HUES64 (cell line): ENCODE results near the gene PSMG1.
A peak's percentile ranks its signal among the peaks of the same experiment; 100 is the strongest.

Source experiments
- H3K27ac ChIP-seq: 2 replicates; pipeline ENCODE4 v1.7.0; 2013; ENCODE audit warnings: low read depth, low read length, inconsistent platforms
- H3K27me3 ChIP-seq: 2 replicates; pipeline ENCODE4 v1.6.1; 2013; ENCODE audit warnings: mild to moderate bottlenecking, low read length; ENCODE audit not compliant: insufficient read depth
- H3K36me3 ChIP-seq: 2 replicates; pipeline ENCODE4 v1.6.1; 2013; ENCODE audit warnings: mild to moderate bottlenecking, low read length; ENCODE audit not compliant: insufficient read depth
- H3K4me1 ChIP-seq: 2 replicates; pipeline ENCODE4 v1.6.1; 2013; ENCODE audit warnings: mild to moderate bottlenecking, low read length, moderate library complexity; ENCODE audit not compliant: insufficient read depth
- H3K4me3 ChIP-seq: 2 replicates; pipeline ENCODE4 v1.5.1; 2013; ENCODE audit warnings: mild to moderate bottlenecking, low read length, moderate library complexity
- H3K9ac ChIP-seq: 2 replicates; pipeline ENCODE4 v1.6.1; 2013; ENCODE audit warnings: mild to moderate bottlenecking, low read depth, low read length
- H3K9me3 ChIP-seq: 2 replicates; pipeline ENCODE4 v1.6.1; 2013; ENCODE audit warnings: low read depth, low read length; ENCODE audit not compliant: insufficient read depth
- WGBS: fragments of 150-250, 120-280 bp; methylation state at CpG from one replicate; pipeline ENCODE4 v1.1.7; 2013; ENCODE audit warnings: missing lambda C conversion rate; 5-methylcytosine and 5-hydroxymethylcytosine counted together

The PSMG1 gene

GRCh38 chr21:39215078-39215477 lies 31.8 kb upstream of the PSMG1 start:
- peaks cover 94% of the 10 kb centered on the region for H3K36me3 ChIP-seq

GRCh38 chr21:39209334-39209688 lies 26.1 kb upstream of the PSMG1 start:
- H3K27me3 ChIP-seq: no peaks in the 10 kb centered on the region
- WGBS: 94% methylated on average over 2 of the region's 2 CpGs
- no peak overlapping the region for H3K9ac ChIP-seq
- H3K4me1 ChIP-seq: no peaks in the 10 kb centered on the region
- H3K36me3 ChIP-seq: peaks cover 98% of the 10 kb centered on the region
- H3K27ac ChIP-seq: no peak overlapping the region
- no peak overlapping the region for H3K4me3 ChIP-seq
- H3K9me3 ChIP-seq: no peaks in the 10 kb centered on the region

More at GRCh38 chr21:39215078-39215477, 31.8 kb upstream of the PSMG1 start:
- Histone ChIP-seq H3K9me3 (no peaks in the 10 kb centered on the region), H3K4me1 (no peaks in the 10 kb centered on the region), H3K27me3 (no peaks in the 10 kb centered on the region), H3K27ac (no peak overlapping the region), H3K4me3 (no peak overlapping the region), H3K9ac (no peak overlapping the region)
- WGBS: 92% methylated on average over 5 of the region's 7 CpGs

- H3K27me3 ChIP-seq: no peaks in the 10 kb centered on the region
- no peaks in the 10 kb centered on the region for H3K4me1 ChIP-seq
- peaks cover 95% of the 10 kb centered on the region for H3K36me3 ChIP-seq
- no peak overlapping the region for H3K27ac ChIP-seq
- H3K4me3 ChIP-seq: no peak overlapping the region
- 93% methylated on average over 6 of the region's 6 CpGs for WGBS
- no peak overlapping the region; the same call in 1 of the 2 replicates for H3K9ac ChIP-seq
- no peaks in the 10 kb centered on the region for H3K9me3 ChIP-seq
Measured at GRCh38 chr21:39208624-39209333, 25.5 kb upstream of the PSMG1 start.

GRCh38 chr21:39204134-39204533 lies 20.9 kb upstream of the PSMG1 start:
- no peaks in the 10 kb centered on the region for H3K9me3 ChIP-seq
- no peaks in the 10 kb centered on the region for H3K27me3 ChIP-seq
- WGBS: no CpG with 5 or more reads among the region's 1 CpG
- no peak overlapping the region for H3K27ac ChIP-seq
- H3K4me1 ChIP-seq: no peaks in the 10 kb centered on the region
- no peak overlapping the region for H3K9ac ChIP-seq
- H3K36me3 ChIP-seq: peaks cover 90% of the 10 kb centered on the region
- H3K4me3 ChIP-seq: no peak overlapping the region

GRCh38 chr21:39198800-39199199 lies 15.5 kb upstream of the PSMG1 start:
- Histone ChIP-seq H3K4me1 (no peaks in the 10 kb centered on the region), H3K4me3 (no peak overlapping the region), H3K27me3 (no peaks in the 10 kb centered on the region), H3K9me3 (no peaks in the 10 kb centered on the region), H3K27ac (no peak overlapping the region), H3K9ac (no peak overlapping the region), H3K36me3 (peaks cover 94% of the 10 kb centered on the region)
- WGBS: 95% methylated on average over 2 of the region's 2 CpGs

GRCh38 chr21:39197448-39198233 lies 14.4 kb upstream of the PSMG1 start:
- Histone ChIP-seq H3K27ac (no peak overlapping the region), H3K36me3 (peaks cover 95% of the 10 kb centered on the region), H3K27me3 (no peaks in the 10 kb centered on the region), H3K9me3 (no peaks in the 10 kb centered on the region), H3K4me1 (no peaks in the 10 kb centered on the region), H3K4me3 (no peak overlapping the region), H3K9ac (no peak overlapping the region)
- WGBS: 86% methylated on average over 5 of the region's 5 CpGs

- Histone ChIP-seq H3K9ac (no peak overlapping the region), H3K9me3 (no peaks in the 10 kb centered on the region), H3K27me3 (no peaks in the 10 kb centered on the region), H3K36me3 (peaks cover 88% of the 10 kb centered on the region), H3K4me1 (no peaks in the 10 kb centered on the region), H3K4me3 (no peak overlapping the region), H3K27ac (no peak overlapping the region)
- WGBS: 92% methylated on average over 1 of the region's 1 CpG
Measured at GRCh38 chr21:39196838-39197237, 13.6 kb upstream of the PSMG1 start.

- no peak overlapping the region for H3K4me3 ChIP-seq
- 97% methylated on average over 6 of the region's 7 CpGs for WGBS
- no peaks in the 10 kb centered on the region for H3K4me1 ChIP-seq
- no peak overlapping the region for H3K27ac ChIP-seq
- H3K27me3 ChIP-seq: no peaks in the 10 kb centered on the region
- H3K9me3 ChIP-seq: no peaks in the 10 kb centered on the region
- peaks cover 88% of the 10 kb centered on the region for H3K36me3 ChIP-seq
- H3K9ac ChIP-seq: no peak overlapping the region
Measured at GRCh38 chr21:39196310-39196709, 13.1 kb upstream of the PSMG1 start.

- Histone ChIP-seq H3K4me1 (no peaks in the 10 kb centered on the region), H3K9ac (no peak overlapping the region), H3K27ac (no peak overlapping the region), H3K27me3 (no peaks in the 10 kb centered on the region), H3K9me3 (no peaks in the 10 kb centered on the region), H3K36me3 (peaks cover 60% of the 10 kb centered on the region), H3K4me3 (no peak overlapping the region)
- no CpG with 5 or more reads among the region's 1 CpG for WGBS
Measured at GRCh38 chr21:39193380-39193779, 10.1 kb upstream of the PSMG1 start.

GRCh38 chr21:39189857-39190604 lies 6.8 kb upstream of the PSMG1 start:
- Histone ChIP-seq H3K9me3 (no peaks in the 10 kb centered on the region), H3K9ac (no peak overlapping the region), H3K36me3 (peaks cover 27% of the 10 kb centered on the region), H3K4me3 (no peak overlapping the region), H3K4me1 (peaks cover 4% of the 10 kb centered on the region), H3K27me3 (no peaks in the 10 kb centered on the region), H3K27ac (no peak overlapping the region)

GRCh38 chr21:39188521-39189139 lies 5.4 kb upstream of the PSMG1 start:
- Histone ChIP-seq H3K9ac (no peak overlapping the region), H3K4me3 (no peak overlapping the region), H3K36me3 (peaks cover 13% of the 10 kb centered on the region), H3K27ac (0 out of 2 replicates have a peak overlapping the region, but pooled peaks have one; percentile 4), H3K4me1 (peaks cover 12% of the 10 kb centered on the region), H3K9me3 (no peaks in the 10 kb centered on the region), H3K27me3 (no peaks in the 10 kb centered on the region)
- WGBS: 90% methylated on average over 2 of the region's 2 CpGs
